Pancreas (tissue), 10 donors: ENCODE data around the gene ACOX3. TPM values are rescaled to one million over a fixed set of nuclear protein-coding genes. Genes with fewer than 3 reads are reported as not detected.

ENCODE experiments used
- ATAC-seq, 4 donors: fragments of 200-7000 bp; cut with Tn5 transposase; one replicate each; pipeline versions ENCODE4 v1.8.0 to v1.9.1; 2020; ENCODE audit warnings: mild to moderate bottlenecking in 4 of 4, moderate library complexity in 4 of 4
- DNase-seq, 6 donors: peaks; one replicate each; pipeline ENCODE4 v3.0.0-alpha.2; 2020
- FAIRE-seq: peaks from 2 replicates; lab custom pipeline; 2012; peaks lifted over from hg19 to GRCh38; lab: Jason Lieb, UNC
- H3K27ac ChIP-seq, 4 donors: fragments of 200-600 bp; sonication (generic); 1 replicate in 3 of 4; 2 replicates in 1 of 4; pipeline versions ENCODE4 v1.5.0 to v1.8.0; 2020
- H3K27me3 ChIP-seq, 4 donors: fragments of 200-600 bp; one replicate each; pipeline ENCODE4 v1.8.0; 2021
- H3K36me3 ChIP-seq, 3 donors: fragments of 200-600 bp; sonication (generic) in 1 of 3; one replicate each; pipeline versions ENCODE4 v1.5.0 to v1.8.0; 2020 to 2021
- H3K4me1 ChIP-seq, 3 donors: fragments of 200-600 bp; one replicate each; pipeline ENCODE4 v1.8.0; 2021
- H3K4me3 ChIP-seq, 4 donors: fragments of 200-600 bp; sonication (generic) in 2 of 4; one replicate each; pipeline versions ENCODE4 v1.5.0 to v1.8.0; 2020 to 2021
- H3K9me3 ChIP-seq, 4 donors: fragments of 200-600 bp; one replicate each; pipeline ENCODE4 v1.8.0; 2021
- CTCF ChIP-seq, 4 donors: fragments of 200-600 bp; sonication (generic) in 3 of 4; IDR thresholded peaks; one replicate each; pipeline versions ENCODE4 v1.5.0 to v1.8.0; 2021; ENCODE audit warnings: antibody characterized with exemption in 4 of 4
- whole genome bisulfite sequencing, 2 donors: extraction: QIAGEN DNeasy Blood & Tissue Kit; methylation state at CpG; one replicate each; pipeline ENCODE4 v1.1.7; 2013; 5-methylcytosine and 5-hydroxymethylcytosine counted together
- intact Hi-C, 3 donors: fragments of 100-400 bp; cut with DNase I; formaldehyde crosslinking; loops; one replicate each; pipeline versions ENCODE4 v1.11.1 to v1.14.2; 2022
- polyA plus RNA-seq, 2 donors: library from polyadenylated mRNA; stranded (reverse); fragments of 200-250 nt; gene quantifications; one replicate each; pipeline ENCODE4 v1.2.3, GENCODE V29; 2013
- total RNA-seq, 6 donors: library from RNA; stranded (reverse); fragmentation: NEBNext Ultra II Directional in 4 of 6; extraction: Animal tissue kit (Norgen Biotek cat#: 25700) in 4 of 6; gene quantifications; one replicate each; pipeline versions ENCODE4 v1.2.1 to v1.2.4, GENCODE V29; 2021 to 2023
- donor health status: healthy with polysubstance abuse.
- donor health status: DM: no; HTN: no; CAD: no; lungs with moderate emphysema.
- donor health status: DM: no; HTN: no; CAD: no.
- donor health status: control.
- donor health status: control.
- donor health status: Bipolar disorder and iron deficiency.
- donor health status: DM: yes; HTN: yes; CAD: no.
- donor health status: DM: no; HTN: no; CAD: no.
- donor health status: DM: no; HTN: no; CAD: no.
- donor health status: DM: yes; HTN: yes; CAD: no.

Gene ACOX3
- total and polyA plus RNA-seq, 8 donors: 16.1 to 24.8 (median 18.6) TPM

DNA sequence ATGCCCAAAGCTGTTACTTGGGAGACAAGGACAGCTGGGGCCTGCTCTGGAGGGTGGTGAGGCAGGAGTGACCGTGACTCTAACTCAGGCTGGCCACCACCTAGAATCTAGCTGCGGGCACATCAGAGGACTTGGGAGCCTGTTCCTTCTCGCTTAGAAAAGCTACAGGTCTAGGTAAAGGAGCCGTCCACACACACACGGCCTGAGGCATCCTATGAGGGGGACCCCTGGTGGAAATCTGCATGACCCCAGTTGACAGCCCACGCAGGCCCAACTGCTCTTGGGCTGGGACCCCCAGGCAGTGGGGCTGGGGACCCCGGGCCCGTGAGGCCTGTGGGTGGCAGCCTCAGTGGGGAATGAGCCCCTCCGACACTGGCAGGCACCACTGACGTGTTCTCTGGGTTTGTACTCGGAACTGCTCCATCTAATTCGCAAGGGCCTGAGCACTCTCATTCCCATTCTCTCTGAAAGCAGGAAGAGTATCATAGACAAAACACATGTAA, 75.6 kb downstream of the ACOX3 start:
- intact Hi-C loops: no loop called here
- DNase-seq: peak in 2 of 6 donors; percentile 35 to 40
- 94 to 96% methylated on average over 12 of the region's 12 CpGs for WGBS, 2 donors
- Histone ChIP-seq H3K9me3 (no peaks in the 10 kb centered on the region), H3K4me1 (no peaks in the 10 kb centered on the region), H3K4me3 (no peak overlapping the region), H3K36me3 (peaks cover 0 to 4% (median 0%) of the 10 kb centered on the region in 3 donors), H3K27me3 (no peaks in the 10 kb centered on the region), H3K27ac (no peak overlapping the region)
- TF ChIP-seq CTCF (IDR thresholded peaks at IDR 0.05): no peak
- no peak for ATAC-seq
- FAIRE-seq: no peak

- 87 to 91% methylated on average over 7 of the region's 7 CpGs for WGBS, 2 donors
- no peaks in the 10 kb centered on the region for H3K27me3 ChIP-seq
- FAIRE-seq: no peak
- H3K4me3 ChIP-seq: no peak overlapping the region
- no peaks in the 10 kb centered on the region for H3K9me3 ChIP-seq
- ATAC-seq: no peak
- intact Hi-C loops: no loop called here
- TF ChIP-seq CTCF (IDR thresholded peaks at IDR 0.05): no peak
- H3K27ac ChIP-seq: no peak overlapping the region
- DNase-seq: peak in 2 of 6 donors; percentile 15 to 18
- peaks cover 0 to 4% (median 0%) of the 10 kb centered on the region in 3 donors for H3K36me3 ChIP-seq
- no peaks in the 10 kb centered on the region for H3K4me1 ChIP-seq
Observed at GRCh38 chr4:8364141-8364540, 76.4 kb downstream of the ACOX3 start.

GRCh38 chr4:8362483-8362882, 78.0 kb downstream of the ACOX3 start:
- DNase-seq (no peak), ATAC-seq (no peak), FAIRE-seq (no peak)
- 52 to 67% methylated on average over 1 of the region's 1 CpG for WGBS, 2 donors
- Histone ChIP-seq H3K9me3 (no peaks in the 10 kb centered on the region), H3K4me1 (no peaks in the 10 kb centered on the region), H3K36me3 (peaks cover 0 to 4% (median 0%) of the 10 kb centered on the region in 3 donors), H3K27me3 (no peaks in the 10 kb centered on the region), H3K27ac (no peak overlapping the region), H3K4me3 (no peak overlapping the region)
- intact Hi-C loops: no loop called here
- TF ChIP-seq CTCF (IDR thresholded peaks at IDR 0.05): no peak

- FAIRE-seq (no peak), DNase-seq (no peak), ATAC-seq (no peak)
- intact Hi-C loops: no loop called here
- H3K4me1 ChIP-seq: no peaks in the 10 kb centered on the region
- H3K36me3 ChIP-seq: no peaks in the 10 kb centered on the region
- WGBS, 2 donors: 74 to 77% methylated on average over 5 of the region's 5 CpGs
- no peak overlapping the region for H3K4me3 ChIP-seq
- no peaks in the 10 kb centered on the region for H3K9me3 ChIP-seq
- no peak for TF ChIP-seq CTCF (IDR thresholded peaks at IDR 0.05)
- H3K27me3 ChIP-seq: no peaks in the 10 kb centered on the region
- no peak overlapping the region for H3K27ac ChIP-seq
Observed at GRCh38 chr4:8359193-8359592, 81.3 kb downstream of the ACOX3 start.

DNA sequence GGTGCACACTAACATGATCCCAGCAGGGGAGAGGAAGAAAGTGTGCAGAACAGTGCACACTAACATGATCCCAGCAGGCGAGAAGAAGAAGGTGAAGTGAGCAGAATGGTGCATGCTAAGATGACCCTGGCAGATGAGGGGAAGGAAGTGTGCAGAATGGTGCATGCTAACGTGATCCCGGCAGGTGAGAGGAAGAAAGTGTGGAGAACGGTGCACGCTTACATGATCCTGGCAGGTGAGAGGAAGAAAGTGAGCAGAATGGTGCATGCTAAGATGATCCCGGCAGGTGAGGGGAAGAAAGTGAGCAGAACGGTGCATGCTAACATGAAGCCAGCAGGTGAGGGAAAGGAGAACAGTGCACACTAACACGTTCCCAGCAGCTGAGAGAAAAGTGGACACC, 83.7 kb downstream of the ACOX3 start:
- Histone ChIP-seq H3K36me3 (no peaks in the 10 kb centered on the region), H3K4me1 (no peaks in the 10 kb centered on the region), H3K27ac (no peak overlapping the region), H3K27me3 (no peaks in the 10 kb centered on the region), H3K4me3 (no peak overlapping the region), H3K9me3 (no peaks in the 10 kb centered on the region)
- 74 to 87% methylated on average over 8 of the region's 8 CpGs for WGBS, 2 donors
- TF ChIP-seq CTCF (IDR thresholded peaks at IDR 0.05): no peak
- ATAC-seq (no peak), FAIRE-seq (no peak), DNase-seq (no peak)
- intact Hi-C loops: no loop called here
